ENCODE results near the gene PGRMC2.

DNA sequence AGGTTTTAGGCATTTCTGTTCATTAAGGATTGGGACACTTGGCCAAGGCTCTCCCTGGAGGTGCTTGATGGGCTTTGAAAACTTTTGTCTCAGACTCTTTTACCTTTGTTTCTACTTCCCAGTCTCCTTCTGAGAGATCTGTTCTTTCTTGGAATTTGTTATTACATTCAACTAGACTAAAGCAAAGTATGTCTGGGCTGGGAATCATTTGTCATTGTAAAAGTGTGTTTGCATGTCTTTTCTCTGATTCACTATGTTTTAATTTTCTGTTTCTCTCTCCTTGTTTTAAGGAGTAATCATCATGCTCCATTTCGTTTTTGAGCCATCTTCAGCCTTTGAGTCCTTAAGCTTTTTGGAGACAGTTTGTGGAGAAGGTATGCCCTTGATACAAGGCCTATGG is 12.2 kb upstream of the PGRMC2 start:
- TF ChIP-seq, protein P1, sequence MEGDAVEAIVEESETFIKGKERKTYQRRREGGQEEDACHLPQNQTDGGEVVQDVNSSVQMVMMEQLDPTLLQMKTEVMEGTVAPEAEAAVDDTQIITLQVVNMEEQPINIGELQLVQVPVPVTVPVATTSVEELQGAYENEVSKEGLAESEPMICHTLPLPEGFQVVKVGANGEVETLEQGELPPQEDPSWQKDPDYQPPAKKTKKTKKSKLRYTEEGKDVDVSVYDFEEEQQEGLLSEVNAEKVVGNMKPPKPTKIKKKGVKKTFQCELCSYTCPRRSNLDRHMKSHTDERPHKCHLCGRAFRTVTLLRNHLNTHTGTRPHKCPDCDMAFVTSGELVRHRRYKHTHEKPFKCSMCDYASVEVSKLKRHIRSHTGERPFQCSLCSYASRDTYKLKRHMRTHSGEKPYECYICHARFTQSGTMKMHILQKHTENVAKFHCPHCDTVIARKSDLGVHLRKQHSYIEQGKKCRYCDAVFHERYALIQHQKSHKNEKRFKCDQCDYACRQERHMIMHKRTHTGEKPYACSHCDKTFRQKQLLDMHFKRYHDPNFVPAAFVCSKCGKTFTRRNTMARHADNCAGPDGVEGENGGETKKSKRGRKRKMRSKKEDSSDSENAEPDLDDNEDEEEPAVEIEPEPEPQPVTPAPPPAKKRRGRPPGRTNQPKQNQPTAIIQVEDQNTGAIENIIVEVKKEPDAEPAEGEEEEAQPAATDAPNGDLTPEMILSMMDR (IDR thresholded peaks at IDR 0.05; ENCODE audit: low read depth, low read length, poor library complexity, severe bottlenecking): no peak
- TF ChIP-seq EZH2phosphoT487 (IDR thresholded peaks at IDR 0.05; ENCODE audit: borderline replicate concordance, low read length): no peak
